ENCODE measurements around the gene RALGPS2.
A peak's percentile ranks its signal among the peaks of the same experiment; 100 is the strongest.
"Not testable (repeated sequence)": the region's sequence is repeated elsewhere in the genome, so short reads cannot be mapped to it uniquely, and the experiment has no call there.

Gene RALGPS2

GRCh38 chr1:178945763-178946266 lies 220.8 kb downstream of the RALGPS2 start:
- Histone ChIP-seq H3K27me3 (ENCODE audit: control insufficient read depth, insufficient read depth, low read length) (no peaks in the 10 kb centered on the region), H3K27ac (ENCODE audit: low read depth, low read length) (peak overlapping the region; percentile 12), H3K4me3 (ENCODE audit: low read length) (no peak overlapping the region), H3K36me3 (ENCODE audit: control insufficient read depth, insufficient read depth, low read length) (no peaks in the 10 kb centered on the region), H3K9ac (ENCODE audit: low read length) (no peak overlapping the region), H3K4me1 (ENCODE audit: control insufficient read depth, insufficient read depth, low read length) (peaks cover 14% of the 10 kb centered on the region)

- H3K9ac ChIP-seq (ENCODE audit: low read length) = no peak overlapping the region
- no peaks in the 10 kb centered on the region for H3K36me3 ChIP-seq (ENCODE audit: control insufficient read depth, insufficient read depth, low read length)
- H3K4me1 ChIP-seq (ENCODE audit: control insufficient read depth, insufficient read depth, low read length) = peaks cover 16% of the 10 kb centered on the region
- H3K27me3 ChIP-seq (ENCODE audit: control insufficient read depth, insufficient read depth, low read length) = no peaks in the 10 kb centered on the region
- H3K4me3 ChIP-seq (ENCODE audit: low read length) = no peak overlapping the region
- H3K27ac ChIP-seq (ENCODE audit: low read depth, low read length) = peak overlapping the region; percentile 12
Observed at GRCh38 chr1:178946416-178946815, 221.4 kb downstream of the RALGPS2 start.

- Histone ChIP-seq H3K4me1 (ENCODE audit: control insufficient read depth, insufficient read depth, low read length) (peaks cover 16% of the 10 kb centered on the region), H3K27ac (ENCODE audit: low read depth, low read length) (no peak overlapping the region), H3K36me3 (ENCODE audit: control insufficient read depth, insufficient read depth, low read length) (no peaks in the 10 kb centered on the region), H3K27me3 (ENCODE audit: control insufficient read depth, insufficient read depth, low read length) (no peaks in the 10 kb centered on the region), H3K9ac (ENCODE audit: low read length) (no peak overlapping the region), H3K4me3 (ENCODE audit: low read length) (no peak overlapping the region)
Observed at GRCh38 chr1:178946855-178947676, 222.0 kb downstream of the RALGPS2 start.

- Histone ChIP-seq H3K9ac (ENCODE audit: low read length) (no peak overlapping the region), H3K4me3 (ENCODE audit: low read length) (no peak overlapping the region), H3K4me1 (ENCODE audit: control insufficient read depth, insufficient read depth, low read length) (peaks cover 16% of the 10 kb centered on the region), H3K27ac (ENCODE audit: low read depth, low read length) (no peak overlapping the region), H3K27me3 (ENCODE audit: control insufficient read depth, insufficient read depth, low read length) (no peaks in the 10 kb centered on the region), H3K36me3 (ENCODE audit: control insufficient read depth, insufficient read depth, low read length) (no peaks in the 10 kb centered on the region)
Observed at GRCh38 chr1:178947677-178947981, 222.6 kb downstream of the RALGPS2 start.

GRCh38 chr1:178948676-178949075 lies 223.6 kb downstream of the RALGPS2 start:
- Histone ChIP-seq H3K4me3 (ENCODE audit: low read length) (no peak overlapping the region), H3K9ac (ENCODE audit: low read length) (no peak overlapping the region), H3K27ac (ENCODE audit: low read depth, low read length) (no peak overlapping the region), H3K27me3 (ENCODE audit: control insufficient read depth, insufficient read depth, low read length) (no peaks in the 10 kb centered on the region), H3K36me3 (ENCODE audit: control insufficient read depth, insufficient read depth, low read length) (no peaks in the 10 kb centered on the region), H3K4me1 (ENCODE audit: control insufficient read depth, insufficient read depth, low read length) (peaks cover 25% of the 10 kb centered on the region)

GRCh38 chr1:178949866-178950265 lies 224.8 kb downstream of the RALGPS2 start:
- H3K36me3 ChIP-seq (ENCODE audit: control insufficient read depth, insufficient read depth, low read length); H3K9ac ChIP-seq (ENCODE audit: low read length); H3K27ac ChIP-seq (ENCODE audit: low read depth, low read length); H3K27me3 ChIP-seq (ENCODE audit: control insufficient read depth, insufficient read depth, low read length); H3K4me3 ChIP-seq (ENCODE audit: low read length): not testable (repeated sequence)
- H3K4me1 ChIP-seq (ENCODE audit: control insufficient read depth, insufficient read depth, low read length) = peaks cover 28% of the 10 kb centered on the region

- no peak overlapping the region for H3K4me3 ChIP-seq (ENCODE audit: low read length)
- peaks cover 23% of the 10 kb centered on the region for H3K4me1 ChIP-seq (ENCODE audit: control insufficient read depth, insufficient read depth, low read length)
- H3K27ac ChIP-seq (ENCODE audit: low read depth, low read length) = no peak overlapping the region
Observed at GRCh38 chr1:178951600-178951999, 226.6 kb downstream of the RALGPS2 start.

GRCh38 chr1:178953034-178953433 lies 228.0 kb downstream of the RALGPS2 start:
- H3K4me1 ChIP-seq (ENCODE audit: control insufficient read depth, insufficient read depth, low read length) = peaks cover 22% of the 10 kb centered on the region
- peak overlapping the region; percentile 45 for H3K27ac ChIP-seq (ENCODE audit: low read depth, low read length)
- no peaks in the 10 kb centered on the region for H3K27me3 ChIP-seq (ENCODE audit: control insufficient read depth, insufficient read depth, low read length)
- H3K9ac ChIP-seq (ENCODE audit: low read length) = no peak overlapping the region
- no peaks in the 10 kb centered on the region for H3K36me3 ChIP-seq (ENCODE audit: control insufficient read depth, insufficient read depth, low read length)
- no peak overlapping the region for H3K4me3 ChIP-seq (ENCODE audit: low read length)

More at GRCh38 chr1:178951600-178951999, 226.6 kb downstream of the RALGPS2 start:
- no peaks in the 10 kb centered on the region for H3K27me3 ChIP-seq (ENCODE audit: control insufficient read depth, insufficient read depth, low read length)
- no peak overlapping the region for H3K9ac ChIP-seq (ENCODE audit: low read length)
- H3K36me3 ChIP-seq (ENCODE audit: control insufficient read depth, insufficient read depth, low read length) = no peaks in the 10 kb centered on the region

GRCh38 chr1:178953538-178954324 lies 228.7 kb downstream of the RALGPS2 start:
- H3K9ac ChIP-seq (ENCODE audit: low read length) = no peak overlapping the region
- no peaks in the 10 kb centered on the region for H3K27me3 ChIP-seq (ENCODE audit: control insufficient read depth, insufficient read depth, low read length)
- H3K4me3 ChIP-seq (ENCODE audit: low read length) = no peak overlapping the region
- H3K4me1 ChIP-seq (ENCODE audit: control insufficient read depth, insufficient read depth, low read length) = peaks cover 22% of the 10 kb centered on the region
- H3K36me3 ChIP-seq (ENCODE audit: control insufficient read depth, insufficient read depth, low read length) = no peaks in the 10 kb centered on the region
- peak overlapping the region; percentile 45 for H3K27ac ChIP-seq (ENCODE audit: low read depth, low read length)

- Histone ChIP-seq H3K36me3 (ENCODE audit: control insufficient read depth, insufficient read depth, low read length) (no peaks in the 10 kb centered on the region), H3K27ac (ENCODE audit: low read depth, low read length) (peak overlapping the region; percentile 45), H3K27me3 (ENCODE audit: control insufficient read depth, insufficient read depth, low read length) (no peaks in the 10 kb centered on the region), H3K9ac (ENCODE audit: low read length) (no peak overlapping the region), H3K4me1 (ENCODE audit: control insufficient read depth, insufficient read depth, low read length) (peaks cover 22% of the 10 kb centered on the region), H3K4me3 (ENCODE audit: low read length) (no peak overlapping the region)
Observed at GRCh38 chr1:178954325-178954690, 229.3 kb downstream of the RALGPS2 start.

- Histone ChIP-seq H3K4me1 (ENCODE audit: control insufficient read depth, insufficient read depth, low read length) (peaks cover 22% of the 10 kb centered on the region), H3K27me3 (ENCODE audit: control insufficient read depth, insufficient read depth, low read length) (no peaks in the 10 kb centered on the region), H3K27ac (ENCODE audit: low read depth, low read length) (peak overlapping the region; percentile 14), H3K4me3 (ENCODE audit: low read length) (no peak overlapping the region), H3K36me3 (ENCODE audit: control insufficient read depth, insufficient read depth, low read length) (no peaks in the 10 kb centered on the region), H3K9ac (ENCODE audit: low read length) (no peak overlapping the region)
Observed at GRCh38 chr1:178954937-178955336, 229.9 kb downstream of the RALGPS2 start.

- Histone ChIP-seq H3K36me3 (ENCODE audit: control insufficient read depth, insufficient read depth, low read length) (no peaks in the 10 kb centered on the region), H3K27me3 (ENCODE audit: control insufficient read depth, insufficient read depth, low read length) (no peaks in the 10 kb centered on the region), H3K4me3 (ENCODE audit: low read length) (no peak overlapping the region), H3K27ac (ENCODE audit: low read depth, low read length) (peak overlapping the region; percentile 48), H3K4me1 (ENCODE audit: control insufficient read depth, insufficient read depth, low read length) (peaks cover 21% of the 10 kb centered on the region), H3K9ac (ENCODE audit: low read length) (no peak overlapping the region)
Observed at GRCh38 chr1:178955391-178955954, 230.4 kb downstream of the RALGPS2 start.
